ENCODE results near the gene SPTB. TPM values are rescaled to one million over a fixed set of nuclear protein-coding genes. Genes with fewer than 3 reads are reported as not detected.

Gene SPTB
- total RNA-seq, 1 experiment from 2014 or later = 0.13 TPM

- TF ChIP-seq SIN3A (IDR thresholded peaks at IDR 0.05; ENCODE audit: borderline replicate concordance, insufficient read depth, low read depth, low read length) (no peak), CTCF (IDR thresholded peaks at IDR 0.05) (no peak), TCF7L2 (IDR thresholded peaks at IDR 0.05; ENCODE audit: low read depth, low read length) (no peak), REST (IDR thresholded peaks at IDR 0.05; ENCODE audit: insufficient read depth in 1 of 2, low read depth in 2 of 2, low read length in 1 of 2) (no peak), POLR2AphosphoS5 (IDR thresholded peaks at IDR 0.05; ENCODE audit: low read depth, low read length) (no peak)
- no peaks in the 10 kb centered on the region for H3K9me3 ChIP-seq (ENCODE audit: control insufficient read depth, insufficient read depth, low read depth, low read length)
- BruUV-seq (replicated peaks) = no TSS peak
- no peak for DNase-seq (ENCODE audit: low read depth, low spot score)
- ATAC-seq = no peak
- H3K4me1 ChIP-seq (ENCODE audit: control insufficient read depth, insufficient read depth, low read length) = no peaks in the 10 kb centered on the region
- intact Hi-C loops (cut with micrococcal nuclease; ENCODE audit: unreplicated experiment) (no loop called here), in situ Hi-C loops (cut with HindIII; ENCODE audit: low pct_unique_long_range_greater_than_20kb, low sequenced_read_pairs) (no loop called here)
- no peak overlapping the region for H3K27ac ChIP-seq (ENCODE audit: low read length)
- H3K4me3 ChIP-seq (ENCODE audit: low read depth in 2 of 2, low read length in 2 of 2) = no peak overlapping the region
- POLR2A ChIA-PET = no interaction called here
- no peaks in the 10 kb centered on the region for H3K27me3 ChIP-seq (ENCODE audit: control insufficient read depth, insufficient read depth, low read length)
- no peaks in the 10 kb centered on the region for H3K36me3 ChIP-seq (ENCODE audit: control insufficient read depth, insufficient read depth, low read length)
- CTCF ChIA-PET = no interaction called here
Observed at GRCh38 chr14:64787619-64788018, 92.1 kb downstream of the SPTB start.

- CTCF ChIA-PET = interaction anchor here (0.5 kb wide), 1 partner anchor 14 kb away, joined by 3 read pairs; no protein-coding TSS in a partner anchor
- H3K27me3 ChIP-seq (ENCODE audit: control insufficient read depth, insufficient read depth, low read length) = no peaks in the 10 kb centered on the region
- BruUV-seq (replicated peaks) = no TSS peak
- no peaks in the 10 kb centered on the region for H3K4me1 ChIP-seq (ENCODE audit: control insufficient read depth, insufficient read depth, low read length)
- no peak for ATAC-seq
- POLR2A ChIA-PET = no interaction called here
- intact Hi-C loops (cut with micrococcal nuclease; ENCODE audit: unreplicated experiment) (no loop called here), in situ Hi-C loops (cut with HindIII; ENCODE audit: low pct_unique_long_range_greater_than_20kb, low sequenced_read_pairs) (no loop called here)
- no peak for DNase-seq (ENCODE audit: low read depth, low spot score)
- no peak overlapping the region for H3K27ac ChIP-seq (ENCODE audit: low read length)
- TF ChIP-seq POLR2AphosphoS5 (IDR thresholded peaks at IDR 0.05; ENCODE audit: low read depth, low read length) (no peak), CTCF (IDR thresholded peaks at IDR 0.05) (no peak), SIN3A (IDR thresholded peaks at IDR 0.05; ENCODE audit: borderline replicate concordance, insufficient read depth, low read depth, low read length) (no peak), REST (IDR thresholded peaks at IDR 0.05; ENCODE audit: insufficient read depth in 1 of 2, low read depth in 2 of 2, low read length in 1 of 2) (no peak), TCF7L2 (IDR thresholded peaks at IDR 0.05; ENCODE audit: low read depth, low read length) (no peak)
- H3K9me3 ChIP-seq (ENCODE audit: control insufficient read depth, insufficient read depth, low read depth, low read length) = no peaks in the 10 kb centered on the region
- H3K4me3 ChIP-seq (ENCODE audit: low read depth in 2 of 2, low read length in 2 of 2) = no peak overlapping the region
- H3K36me3 ChIP-seq (ENCODE audit: control insufficient read depth, insufficient read depth, low read length) = no peaks in the 10 kb centered on the region
Observed at GRCh38 chr14:64786296-64787149, 93.2 kb downstream of the SPTB start.
